Large intestine (tissue), 3 donors: Measurements from ENCODE around the gene IL13RA1. TPM values are rescaled to one million over a fixed set of nuclear protein-coding genes. Genes with fewer than 3 reads are reported as not detected.

ENCODE experiments used
- DNase-seq, 2 donors: peaks; one replicate each; pipeline versions ENCODE4 v3.0.0 to v3.0.0-alpha.2; 2013
- H3K27ac ChIP-seq: one replicate; pipeline ENCODE4 v1.5.1; 2013; ENCODE audit warnings: low read length
- H3K27me3 ChIP-seq: 2 replicates; pipeline ENCODE4 v1.6.1; 2013; ENCODE audit warnings: low read length; ENCODE audit not compliant: control insufficient read depth, insufficient read depth
- H3K36me3 ChIP-seq: 2 replicates; pipeline ENCODE4 v1.6.1; 2013; ENCODE audit warnings: low read length; ENCODE audit not compliant: control insufficient read depth, insufficient read depth
- H3K4me1 ChIP-seq: one replicate; pipeline ENCODE4 v1.6.1; 2013; ENCODE audit warnings: low read length; ENCODE audit not compliant: control insufficient read depth, insufficient read depth
- H3K4me3 ChIP-seq: one replicate; pipeline ENCODE4 v1.5.1; 2013; ENCODE audit warnings: low read length
- H3K9me3 ChIP-seq: one replicate; pipeline ENCODE4 v1.6.1; 2013; ENCODE audit warnings: mild to moderate bottlenecking, low read depth, low read length, moderate library complexity; ENCODE audit not compliant: control insufficient read depth
- WGBS: methylation state at CpG from one replicate; pipeline ENCODE4 v1.1.5; 2013; ENCODE audit warnings: low lambda C conversion rate; ENCODE audit not compliant: insufficient coverage; 5-methylcytosine and 5-hydroxymethylcytosine counted together
- polyA plus RNA-seq: library from polyadenylated mRNA; unstranded; fragments of 120-200 nt; gene quantifications from one replicate; pipeline ENCODE4 v1.2.1, GENCODE V29; 2013

IL13RA1 gene
- polyA plus RNA-seq, 1 donor = 65.5 TPM

GRCh38 chrX:118745570-118745969 is 18.2 kb downstream of the IL13RA1 start:
- no peaks in the 10 kb centered on the region for H3K9me3 ChIP-seq
- H3K36me3 ChIP-seq = peaks cover 18% of the 10 kb centered on the region
- no CpG with 5 or more reads among the region's 2 CpGs for WGBS
- no peak overlapping the region for H3K27ac ChIP-seq
- H3K4me3 ChIP-seq = no peak overlapping the region
- DNase-seq = no peak
- no peaks in the 10 kb centered on the region for H3K27me3 ChIP-seq
- no peaks in the 10 kb centered on the region for H3K4me1 ChIP-seq

- Histone ChIP-seq H3K4me3 (no peak overlapping the region), H3K9me3 (no peaks in the 10 kb centered on the region), H3K4me1 (peaks cover 2% of the 10 kb centered on the region), H3K36me3 (peaks cover 10% of the 10 kb centered on the region), H3K27me3 (no peaks in the 10 kb centered on the region), H3K27ac (no peak overlapping the region)
- WGBS = no CpG with 5 or more reads among the region's 9 CpGs
- no peak for DNase-seq
These were observed 24.8 kb downstream of the IL13RA1 start for GRCh38 chrX:118751950-118752783.

GRCh38 chrX:118755633-118756032 is 28.2 kb downstream of the IL13RA1 start:
- Histone ChIP-seq H3K27ac (no peak overlapping the region), H3K36me3 (peaks cover 6% of the 10 kb centered on the region), H3K9me3 (no peaks in the 10 kb centered on the region), H3K4me1 (peaks cover 2% of the 10 kb centered on the region), H3K27me3 (no peaks in the 10 kb centered on the region), H3K4me3 (no peak overlapping the region)
- DNase-seq = no peak
- 80% methylated on average over 1 of the region's 4 CpGs for WGBS

- DNase-seq = no peak
- WGBS = no CpG with 5 or more reads among the region's 2 CpGs
- peaks cover 5% of the 10 kb centered on the region for H3K36me3 ChIP-seq
- peaks cover 2% of the 10 kb centered on the region for H3K4me1 ChIP-seq
- H3K9me3 ChIP-seq = no peaks in the 10 kb centered on the region
- H3K27me3 ChIP-seq = no peaks in the 10 kb centered on the region
- no peak overlapping the region for H3K4me3 ChIP-seq
- no peak overlapping the region for H3K27ac ChIP-seq
These were observed 28.7 kb downstream of the IL13RA1 start for GRCh38 chrX:118756101-118756500.

- no peak overlapping the region for H3K27ac ChIP-seq
- H3K4me1 ChIP-seq = no peaks in the 10 kb centered on the region
- peaks cover 13% of the 10 kb centered on the region for H3K36me3 ChIP-seq
- DNase-seq = no peak
- WGBS = no CpG with 5 or more reads among the region's 2 CpGs
- no peaks in the 10 kb centered on the region for H3K27me3 ChIP-seq
- no peaks in the 10 kb centered on the region for H3K9me3 ChIP-seq
- H3K4me3 ChIP-seq = no peak overlapping the region
These were observed 31.1 kb downstream of the IL13RA1 start for GRCh38 chrX:118758511-118758910.

- Histone ChIP-seq H3K9me3 (no peaks in the 10 kb centered on the region), H3K4me3 (no peak overlapping the region), H3K36me3 (peaks cover 13% of the 10 kb centered on the region), H3K4me1 (no peaks in the 10 kb centered on the region), H3K27me3 (no peaks in the 10 kb centered on the region), H3K27ac (no peak overlapping the region)
- no CpG with 5 or more reads among the region's 3 CpGs for WGBS
- DNase-seq = peak in 1 of 2 donors; percentile 38
These were observed 32.6 kb downstream of the IL13RA1 start for GRCh38 chrX:118760025-118760424.

- no peaks in the 10 kb centered on the region for H3K27me3 ChIP-seq
- H3K4me3 ChIP-seq = no peak overlapping the region
- H3K4me1 ChIP-seq = no peaks in the 10 kb centered on the region
- no CpG with 5 or more reads among the region's 5 CpGs for WGBS
- DNase-seq = no peak
- peaks cover 14% of the 10 kb centered on the region for H3K36me3 ChIP-seq
- no peak overlapping the region for H3K27ac ChIP-seq
- H3K9me3 ChIP-seq = no peaks in the 10 kb centered on the region
These were observed 34.7 kb downstream of the IL13RA1 start for GRCh38 chrX:118761939-118762707.

GRCh38 chrX:118763489-118763888 is 36.1 kb downstream of the IL13RA1 start:
- Histone ChIP-seq H3K36me3 (peaks cover 15% of the 10 kb centered on the region), H3K4me1 (no peaks in the 10 kb centered on the region), H3K4me3 (no peak overlapping the region), H3K27me3 (no peaks in the 10 kb centered on the region), H3K9me3 (no peaks in the 10 kb centered on the region), H3K27ac (no peak overlapping the region)
- DNase-seq = no peak
- WGBS = no CpG with 5 or more reads among the region's 1 CpG

GRCh38 chrX:118764122-118764521 is 36.7 kb downstream of the IL13RA1 start:
- no peak for DNase-seq
- Histone ChIP-seq H3K4me3 (no peak overlapping the region), H3K4me1 (no peaks in the 10 kb centered on the region), H3K9me3 (no peaks in the 10 kb centered on the region), H3K27me3 (no peaks in the 10 kb centered on the region), H3K36me3 (peaks cover 16% of the 10 kb centered on the region), H3K27ac (no peak overlapping the region)
- no CpG with 5 or more reads among the region's 4 CpGs for WGBS

GRCh38 chrX:118770133-118770760 is 42.8 kb downstream of the IL13RA1 start:
- H3K27ac ChIP-seq = no peak overlapping the region
- H3K27me3 ChIP-seq = no peaks in the 10 kb centered on the region
- peaks cover 15% of the 10 kb centered on the region for H3K36me3 ChIP-seq
- DNase-seq = no peak
- no peaks in the 10 kb centered on the region for H3K4me1 ChIP-seq
- no peak overlapping the region for H3K4me3 ChIP-seq
- WGBS = no CpG with 5 or more reads among the region's 38 CpGs
- H3K9me3 ChIP-seq = no peaks in the 10 kb centered on the region
